Large intestine (tissue), 3 donors: ENCODE results near the gene TCF7L1. TPM values are rescaled to one million over a fixed set of nuclear protein-coding genes. Genes with fewer than 3 reads are reported as not detected.
"Not testable (repeated sequence)": the region's sequence is repeated elsewhere in the genome, so short reads cannot be mapped to it uniquely, and the experiment has no call there.

ENCODE experiments used
- DNase-seq, 2 donors: peaks; one replicate each; pipeline versions ENCODE4 v3.0.0 to v3.0.0-alpha.2; 2013
- H3K27ac ChIP-seq: one replicate; pipeline ENCODE4 v1.5.1; 2013; ENCODE audit warnings: low read length
- H3K27me3 ChIP-seq: 2 replicates; pipeline ENCODE4 v1.6.1; 2013; ENCODE audit warnings: low read length; ENCODE audit not compliant: control insufficient read depth, insufficient read depth
- H3K36me3 ChIP-seq: 2 replicates; pipeline ENCODE4 v1.6.1; 2013; ENCODE audit warnings: low read length; ENCODE audit not compliant: control insufficient read depth, insufficient read depth
- H3K4me1 ChIP-seq: one replicate; pipeline ENCODE4 v1.6.1; 2013; ENCODE audit warnings: low read length; ENCODE audit not compliant: control insufficient read depth, insufficient read depth
- H3K4me3 ChIP-seq: one replicate; pipeline ENCODE4 v1.5.1; 2013; ENCODE audit warnings: low read length
- H3K9me3 ChIP-seq: one replicate; pipeline ENCODE4 v1.6.1; 2013; ENCODE audit warnings: mild to moderate bottlenecking, low read depth, low read length, moderate library complexity; ENCODE audit not compliant: control insufficient read depth
- WGBS: methylation state at CpG from one replicate; pipeline ENCODE4 v1.1.5; 2013; ENCODE audit warnings: low lambda C conversion rate; ENCODE audit not compliant: insufficient coverage; 5-methylcytosine and 5-hydroxymethylcytosine counted together
- polyA plus RNA-seq: library from polyadenylated mRNA; unstranded; fragments of 120-200 nt; gene quantifications from one replicate; pipeline ENCODE4 v1.2.1, GENCODE V29; 2013

The TCF7L1 gene
- polyA plus RNA-seq, 1 donor: 23.1 TPM

GRCh38 chr2:85315921-85316320 lies 182.7 kb downstream of the TCF7L1 start:
- not testable (repeated sequence) for DNase-seq, H3K4me1 ChIP-seq, H3K9me3 ChIP-seq, H3K27ac ChIP-seq, H3K4me3 ChIP-seq, H3K27me3 ChIP-seq
- no CpG with 5 or more reads among the region's 5 CpGs for WGBS
- peaks cover 58% of the 10 kb centered on the region for H3K36me3 ChIP-seq

GRCh38 chr2:85318222-85319074 lies 185.3 kb downstream of the TCF7L1 start:
- no peaks in the 10 kb centered on the region for H3K9me3 ChIP-seq
- no peak overlapping the region for H3K27ac ChIP-seq
- H3K36me3 ChIP-seq: peaks cover 79% of the 10 kb centered on the region
- 100% methylated on average over 1 of the region's 11 CpGs for WGBS
- peaks cover 6% of the 10 kb centered on the region for H3K4me1 ChIP-seq
- no peaks in the 10 kb centered on the region for H3K27me3 ChIP-seq
- no peak overlapping the region for H3K4me3 ChIP-seq
- no peak for DNase-seq

GRCh38 chr2:85319796-85320195 lies 186.6 kb downstream of the TCF7L1 start:
- Histone ChIP-seq H3K9me3 (no peaks in the 10 kb centered on the region), H3K27ac (no peak overlapping the region), H3K4me1 (peaks cover 19% of the 10 kb centered on the region), H3K4me3 (no peak overlapping the region), H3K36me3 (peaks cover 77% of the 10 kb centered on the region), H3K27me3 (no peaks in the 10 kb centered on the region)
- DNase-seq: no peak
- WGBS: 100% methylated on average over 2 of the region's 4 CpGs

- peak overlapping the region; percentile 60 for H3K27ac ChIP-seq
- peaks cover 26% of the 10 kb centered on the region for H3K4me1 ChIP-seq
- no peaks in the 10 kb centered on the region for H3K27me3 ChIP-seq
- no peak for DNase-seq
- no CpG with 5 or more reads among the region's 9 CpGs for WGBS
- H3K4me3 ChIP-seq: no peak overlapping the region
- peaks cover 56% of the 10 kb centered on the region for H3K36me3 ChIP-seq
- no peaks in the 10 kb centered on the region for H3K9me3 ChIP-seq
These were observed 190.3 kb downstream of the TCF7L1 start for GRCh38 chr2:85323351-85323987.

- H3K4me3 ChIP-seq, DNase-seq, H3K9me3 ChIP-seq, H3K27me3 ChIP-seq: not testable (repeated sequence)
- Histone ChIP-seq H3K4me1 (peaks cover 31% of the 10 kb centered on the region), H3K27ac (peak overlapping the region; percentile 60), H3K36me3 (peaks cover 54% of the 10 kb centered on the region)
- WGBS: no CpG with 5 or more reads among the region's 11 CpGs
These were observed 190.8 kb downstream of the TCF7L1 start for GRCh38 chr2:85323988-85324367.

GRCh38 chr2:85324639-85325465 lies 191.7 kb downstream of the TCF7L1 start:
- peaks cover 32% of the 10 kb centered on the region for H3K4me1 ChIP-seq
- DNase-seq: peak; percentile 88 to 97
- 0% methylated on average over 1 of the region's 10 CpGs for WGBS
- peak overlapping the region; percentile 97 for H3K27ac ChIP-seq
- no peaks in the 10 kb centered on the region for H3K9me3 ChIP-seq
- H3K36me3 ChIP-seq: peaks cover 48% of the 10 kb centered on the region
- no peaks in the 10 kb centered on the region for H3K27me3 ChIP-seq
- H3K4me3 ChIP-seq: peak overlapping the region; percentile 82

- Histone ChIP-seq H3K27me3 (no peaks in the 10 kb centered on the region), H3K9me3 (no peaks in the 10 kb centered on the region), H3K27ac (peak overlapping the region; percentile 97), H3K36me3 (peaks cover 42% of the 10 kb centered on the region), H3K4me3 (peak overlapping the region; percentile 82), H3K4me1 (peaks cover 32% of the 10 kb centered on the region)
- no CpG with 5 or more reads among the region's 9 CpGs for WGBS
- DNase-seq: no peak
These were observed 192.2 kb downstream of the TCF7L1 start for GRCh38 chr2:85325466-85325811.

- Histone ChIP-seq H3K27ac (peak overlapping the region; percentile 97), H3K9me3 (no peaks in the 10 kb centered on the region), H3K36me3 (peaks cover 32% of the 10 kb centered on the region), H3K27me3 (no peaks in the 10 kb centered on the region), H3K4me1 (peaks cover 32% of the 10 kb centered on the region), H3K4me3 (peak overlapping the region; percentile 82)
- 60% methylated on average over 1 of the region's 32 CpGs for WGBS
- peak in 1 of 2 donors; percentile 59 for DNase-seq
These were observed 193.4 kb downstream of the TCF7L1 start for GRCh38 chr2:85326406-85327159.

- peak overlapping the region; percentile 97 for H3K27ac ChIP-seq
- no peaks in the 10 kb centered on the region for H3K9me3 ChIP-seq
- peak overlapping the region; percentile 82 for H3K4me3 ChIP-seq
- peak; percentile 41 to 66 for DNase-seq
- peaks cover 28% of the 10 kb centered on the region for H3K4me1 ChIP-seq
- no CpG with 5 or more reads among the region's 41 CpGs for WGBS
- peaks cover 25% of the 10 kb centered on the region for H3K36me3 ChIP-seq
- no peaks in the 10 kb centered on the region for H3K27me3 ChIP-seq
These were observed 194.1 kb downstream of the TCF7L1 start for GRCh38 chr2:85327160-85327821.
